Measurements from ENCODE around the gene DCAF6.

- peak; percentile 9 for TF ChIP-seq POLR2A (IDR thresholded peaks at IDR 0.05; ENCODE audit: low read length)
- TF ChIP-seq GATA1 (IDR thresholded peaks at IDR 0.05; ENCODE audit: low read depth, low read length), result no peak
These were observed 1.2 kb downstream of the DCAF6 start for GRCh38 chr1:167937709-167938010.
